HUDEP-2 (cell line): ENCODE results near the gene SIGLEC12.
"Not testable (repeated sequence)": the region's sequence is repeated elsewhere in the genome, so short reads cannot be mapped to it uniquely, and the experiment has no call there.

Experiments
- DNase-seq, 76 experiments: peaks; one replicate each; lab custom pipeline; 2025; ENCODE audit not compliant: unreplicated experiment in 76 of 76; lab: John Stamatoyannopoulos, UW

Gene SIGLEC12

GRCh38 chr19:51525651-51526050, 24.1 kb upstream of the SIGLEC12 start:
- peak in 15 of 76 experiments; percentile 10 to 52 (median 29) for DNase-seq

DNA sequence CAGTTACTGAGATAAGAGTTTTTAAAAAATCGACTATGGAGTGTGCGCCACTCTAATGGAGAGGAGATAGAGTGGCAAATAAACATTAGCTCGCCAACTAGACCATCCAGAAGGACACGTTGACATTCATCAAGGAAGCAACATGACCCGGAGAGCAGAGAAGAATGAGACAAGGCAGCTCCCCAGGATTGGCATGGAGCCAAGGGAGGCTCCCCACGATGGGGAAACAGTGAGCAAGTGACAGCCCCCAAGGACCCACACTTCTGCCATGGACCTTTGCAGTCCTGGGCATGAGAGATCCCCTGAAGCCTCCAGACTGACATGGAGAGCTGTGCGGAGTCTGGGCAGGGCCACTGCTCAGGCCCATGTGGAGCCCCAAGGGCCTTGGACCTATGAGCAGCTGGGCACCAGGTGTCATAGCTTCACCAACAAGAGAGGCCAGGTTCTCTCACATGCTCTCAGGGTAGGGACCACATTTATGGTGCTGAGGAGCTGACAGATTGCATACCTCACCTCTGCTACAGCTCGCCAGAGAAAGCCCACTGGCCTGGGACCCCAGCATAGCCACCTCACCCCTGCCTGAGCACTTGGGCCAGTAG, 23.2 kb upstream of the SIGLEC12 start:
- peak in 6 of 76 experiments; percentile 16 to 39 (median 18) for DNase-seq

DNA sequence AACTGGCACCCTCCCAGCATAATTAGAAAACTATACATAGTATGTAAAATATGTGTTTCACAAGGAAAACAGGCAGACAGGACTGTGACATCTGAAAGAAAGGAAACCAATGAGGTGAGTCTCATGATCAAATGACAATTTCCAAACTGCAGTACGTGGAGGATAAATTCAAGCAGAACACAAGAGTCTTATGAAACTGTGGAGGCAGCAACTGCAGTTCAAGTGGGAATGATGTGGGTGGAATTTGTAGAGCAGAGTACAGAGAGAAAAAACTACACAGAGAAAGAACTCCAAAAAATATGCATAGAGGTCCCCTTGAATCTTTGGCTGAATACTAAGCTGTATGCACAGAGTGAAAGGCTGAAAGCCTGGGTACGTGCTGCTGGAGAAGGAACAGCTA, 20.2 kb upstream of the SIGLEC12 start:
- DNase-seq: no peak

DNA sequence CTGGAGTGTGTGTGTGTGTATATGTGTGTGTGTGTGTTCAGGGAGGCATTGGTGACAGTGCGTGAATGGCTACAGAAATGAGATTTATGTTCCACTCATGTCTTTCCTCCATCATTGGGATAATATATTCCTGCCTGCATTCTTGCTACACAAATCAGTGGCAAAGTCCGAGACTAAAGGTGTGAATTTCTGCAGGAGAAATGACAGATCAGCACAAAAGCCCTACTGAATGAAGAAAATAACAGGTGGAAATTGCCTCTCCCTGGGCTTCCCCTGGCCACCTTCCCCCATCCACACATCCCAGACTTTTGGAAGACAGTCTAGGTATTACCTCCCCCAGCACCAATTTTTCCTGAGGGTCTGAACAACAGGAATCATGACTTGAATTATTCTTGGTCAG, 19.8 kb upstream of the SIGLEC12 start:
- DNase-seq: no peak

DNA sequence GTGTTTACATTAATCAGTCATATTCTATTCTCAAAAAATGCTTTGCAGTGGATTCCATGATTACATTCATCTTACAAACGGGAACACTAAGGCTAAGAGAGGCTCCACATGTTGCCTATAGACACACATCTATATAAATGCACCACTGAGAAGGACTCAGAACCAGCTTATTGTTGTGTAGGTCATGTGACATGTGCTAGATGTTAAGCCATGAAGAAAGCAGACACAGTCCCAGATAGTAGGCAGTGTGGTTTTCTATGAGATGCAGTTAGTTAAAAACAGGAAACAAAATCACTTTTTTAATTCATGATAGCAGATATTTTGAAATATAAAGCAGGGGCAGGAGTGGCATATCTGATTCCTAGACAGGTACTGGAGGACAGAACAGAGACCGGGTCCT, 19.1 kb upstream of the SIGLEC12 start:
- no peak for DNase-seq

DNA sequence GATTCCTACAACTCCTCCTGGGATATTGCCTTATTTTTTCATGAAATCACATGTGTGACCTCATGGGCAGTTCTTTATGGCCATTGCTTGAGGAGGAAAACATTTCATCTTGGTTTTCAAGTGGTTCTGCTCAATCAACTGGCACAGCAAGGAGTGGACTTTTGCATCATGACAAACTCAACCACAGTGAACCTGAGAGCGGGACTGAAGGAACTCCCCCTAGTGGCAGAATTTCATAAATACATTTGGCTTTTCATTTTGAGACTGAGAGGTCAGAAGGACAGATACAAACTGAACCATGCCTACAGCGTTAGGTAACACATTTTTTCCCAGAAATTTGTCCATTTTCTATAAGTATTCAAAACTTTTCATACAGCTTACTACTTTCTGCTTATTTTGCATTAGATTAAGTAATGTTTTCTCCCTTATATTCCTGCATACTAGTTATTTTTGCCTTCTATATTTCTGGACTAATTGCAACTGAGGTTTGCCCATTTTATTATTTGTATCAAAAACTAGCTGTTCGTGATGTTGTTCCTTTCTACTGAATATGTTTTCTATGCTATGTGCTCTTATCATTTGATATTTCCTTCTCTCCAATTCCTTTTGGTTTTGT, 13.4 kb upstream of the SIGLEC12 start:
- peak in 47 of 76 experiments; percentile 10 to 86 (median 75) for DNase-seq

DNA sequence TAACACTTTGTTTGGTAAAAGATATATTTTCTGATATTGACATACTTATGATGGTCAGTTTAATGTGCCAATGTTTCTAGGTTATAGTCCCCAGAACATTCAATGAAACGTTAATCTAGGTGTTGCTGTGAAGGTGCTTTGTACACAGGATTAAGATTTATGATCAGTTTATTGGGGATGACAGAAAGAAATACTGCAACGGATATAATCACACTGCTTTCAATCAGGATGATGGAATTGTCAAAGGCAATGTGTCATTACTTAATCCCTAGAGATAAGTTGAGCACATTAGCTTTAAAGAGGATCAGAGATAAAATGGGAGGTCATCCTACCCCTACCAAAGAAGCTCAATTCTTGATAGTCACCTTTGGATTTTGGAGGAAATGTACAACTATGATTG, 12.4 kb upstream of the SIGLEC12 start:
- no peak for DNase-seq

- DNase-seq: peak in 18 of 76 experiments; percentile 6 to 33 (median 16)
Measured at GRCh38 chr19:51511353-51511752, 9.8 kb upstream of the SIGLEC12 start.

- DNase-seq: no peak
Measured at GRCh38 chr19:51509823-51510660, 8.4 kb upstream of the SIGLEC12 start.

DNA sequence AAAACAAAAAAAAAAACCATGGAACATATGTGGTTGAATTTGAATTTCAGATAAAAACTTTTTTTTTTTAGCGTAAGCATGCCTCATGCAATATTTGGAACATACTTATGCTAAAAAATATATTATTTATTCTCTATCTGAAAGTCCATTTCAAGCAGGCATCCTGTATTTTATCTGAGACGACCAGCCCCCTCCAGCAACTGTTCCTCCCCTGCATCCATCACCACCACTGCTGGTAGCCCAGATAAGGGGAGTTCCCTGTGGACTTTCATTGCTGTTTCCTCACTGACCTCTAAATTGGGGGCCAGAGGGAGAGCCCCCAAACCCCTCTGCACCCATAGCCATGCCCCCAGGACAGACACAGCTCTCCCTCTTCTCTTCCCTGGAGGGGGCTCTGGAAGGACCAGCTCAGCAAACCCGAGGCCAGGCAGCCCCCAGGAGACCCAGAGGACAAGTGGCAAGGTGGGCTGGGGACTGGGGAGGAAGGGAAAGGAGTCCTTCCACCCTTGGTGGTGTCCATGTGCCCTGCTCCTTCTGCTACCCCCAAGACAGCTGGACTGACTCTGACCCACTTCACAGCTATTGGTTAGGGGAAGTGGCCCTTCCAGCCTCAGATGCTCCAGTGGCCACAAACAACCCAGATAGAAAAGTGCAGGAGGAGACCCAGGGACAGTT, 6.6 kb upstream of the SIGLEC12 start:
- peak in 53 of 76 experiments; percentile 6 to 71 (median 39) for DNase-seq

GRCh38 chr19:51507640-51508058, 6.0 kb upstream of the SIGLEC12 start:
- DNase-seq: peak in 4 of 76 experiments; percentile 21 to 38 (median 33)

DNA sequence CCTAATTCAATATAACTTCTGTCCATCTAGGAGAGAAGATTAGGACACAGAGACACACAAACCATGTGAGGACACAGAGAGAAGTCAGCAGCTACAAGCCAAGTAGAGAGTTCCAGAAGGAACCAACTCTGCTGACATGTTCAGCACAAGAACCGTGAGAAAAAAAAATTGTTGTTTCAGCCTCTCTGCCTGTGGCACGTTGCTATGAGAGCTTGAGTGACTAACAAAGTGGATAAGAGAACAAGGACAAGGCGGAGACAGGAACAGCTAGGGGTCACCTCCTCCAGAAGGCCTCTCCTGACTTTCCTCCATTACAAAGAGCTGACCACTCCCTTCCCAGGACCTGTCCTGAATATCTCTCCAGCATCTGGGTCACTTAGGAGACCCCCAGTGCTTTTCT, 5.6 kb upstream of the SIGLEC12 start:
- DNase-seq: peak in 1 of 76 experiments; percentile 9

GRCh38 chr19:51505904-51506303, 4.3 kb upstream of the SIGLEC12 start:
- DNase-seq: no peak

DNA sequence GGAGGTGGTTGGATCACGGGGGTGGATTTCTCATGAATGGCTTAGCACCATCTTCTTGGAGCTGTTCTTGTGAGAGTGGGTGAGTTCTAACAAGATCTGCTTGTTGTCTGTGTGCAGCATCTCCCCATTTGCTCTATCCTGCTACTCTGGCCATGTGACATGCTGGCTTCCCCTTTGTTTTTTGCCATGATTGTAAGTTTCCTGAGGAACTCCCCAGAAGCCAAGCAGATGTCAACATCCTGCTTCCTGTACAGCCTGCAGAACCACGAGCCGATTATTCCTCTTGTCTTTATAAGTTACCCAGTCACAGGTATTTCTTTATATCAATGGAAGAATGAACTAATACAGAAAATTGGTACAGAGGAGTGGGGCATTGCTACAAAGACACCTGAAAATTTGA, 2.3 kb upstream of the SIGLEC12 start:
- DNase-seq: no peak

DNA sequence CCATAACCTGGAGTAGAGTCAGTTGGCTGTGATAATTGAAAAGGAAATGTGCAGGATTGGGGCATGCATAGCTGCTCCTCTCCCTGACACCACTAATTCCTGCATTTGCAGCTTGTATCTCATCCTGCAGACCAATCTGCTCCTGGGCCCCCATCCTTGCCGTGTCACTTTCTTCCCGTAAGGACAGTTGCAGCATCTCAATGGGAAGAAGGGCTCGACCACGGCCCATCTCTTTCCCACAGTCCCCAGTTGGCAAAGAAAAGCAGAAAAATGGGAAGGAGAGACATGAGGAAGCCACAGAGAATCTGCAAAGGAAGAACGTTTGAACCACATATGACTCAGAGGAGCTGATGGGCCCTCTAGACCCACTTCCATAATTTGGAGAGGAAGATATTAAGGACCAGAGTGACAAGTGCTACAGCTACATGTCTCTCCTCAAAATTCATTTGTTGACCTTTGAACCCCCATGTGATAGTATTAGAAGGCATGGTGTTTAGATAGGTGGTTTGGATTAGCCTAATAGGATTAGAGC, 1.8 kb upstream of the SIGLEC12 start:
- no peak for DNase-seq

DNA sequence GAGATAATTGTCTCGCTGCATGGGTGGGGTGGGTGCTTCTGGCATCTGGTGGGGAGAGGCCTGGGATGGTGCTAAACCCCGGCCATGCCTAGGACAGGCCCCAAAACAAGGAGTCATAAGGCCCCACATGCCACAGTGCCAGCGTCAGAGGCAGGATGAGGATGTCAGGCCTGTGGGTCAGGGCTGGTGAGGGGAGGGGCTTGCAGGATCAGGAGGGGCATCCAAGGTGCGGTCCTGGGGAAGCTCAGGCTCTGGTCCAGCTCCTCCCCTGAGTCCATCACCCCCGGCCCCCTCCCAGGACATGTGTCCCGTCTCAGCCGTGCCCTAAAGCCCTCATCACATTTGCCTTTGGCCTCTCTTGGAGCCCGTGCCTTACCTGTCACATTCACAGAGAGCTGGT, 669 bp downstream of the SIGLEC12 start:
- DNase-seq: not testable (repeated sequence)

DNA sequence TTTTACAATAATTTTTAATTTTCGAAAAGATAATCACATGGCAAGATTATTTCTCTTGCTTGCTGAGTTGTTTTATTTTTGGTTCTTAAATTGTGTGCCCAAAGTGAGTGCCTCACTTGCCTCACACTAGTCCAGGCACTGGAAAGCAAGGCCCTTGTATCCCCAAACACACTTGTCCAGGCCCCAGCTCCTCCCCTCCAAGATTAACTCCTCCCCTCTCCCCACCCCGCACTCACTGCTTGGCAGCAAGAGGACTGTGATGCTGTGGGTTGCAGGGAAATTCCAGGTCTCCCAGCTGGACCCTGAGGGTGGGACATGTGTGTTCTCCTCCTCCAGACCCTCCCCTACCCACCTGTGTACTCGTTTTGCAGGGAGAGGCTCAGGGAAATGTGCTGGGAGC, 3.9 kb downstream of the SIGLEC12 start:
- DNase-seq: no peak

- DNase-seq: no peak
Measured at GRCh38 chr19:51493776-51494175, 7.8 kb downstream of the SIGLEC12 start.

DNA sequence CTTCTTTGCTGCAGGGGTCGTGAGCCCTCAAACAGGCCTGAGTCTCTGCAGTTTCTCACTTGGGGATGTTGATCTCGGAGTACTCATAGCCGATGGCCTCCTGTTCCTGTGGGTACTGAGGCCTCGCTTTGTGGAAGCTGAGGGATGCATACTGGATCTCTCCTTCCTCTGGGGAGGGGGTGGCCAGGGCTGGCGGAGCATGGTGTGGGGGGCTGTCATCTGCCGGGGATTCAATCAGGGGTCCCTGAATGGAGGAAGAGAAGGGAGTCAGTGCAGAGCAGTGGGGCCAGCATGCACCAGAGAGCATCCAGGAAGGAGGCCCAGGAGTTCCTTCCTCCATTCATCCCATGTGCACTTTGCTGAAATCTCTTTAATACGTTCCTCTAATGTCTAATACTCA, 10.0 kb downstream of the SIGLEC12 start:
- no peak for DNase-seq

GRCh38 chr19:51490676-51491075, 10.9 kb downstream of the SIGLEC12 start:
- no peak for DNase-seq

- no peak for DNase-seq
Measured at GRCh38 chr19:51489113-51489512, 12.5 kb downstream of the SIGLEC12 start.
